HepG2 (cell line): ENCODE data around the gene CFAP61. TPM values are rescaled to one million over a fixed set of nuclear protein-coding genes. Genes with fewer than 3 reads are reported as not detected.

Experiments used
- ATAC-seq: fragments of 200-7000 bp; cut with Tn5 transposase; 3 replicates; pipeline ENCODE4 v1.9.1; 2020; ENCODE audit warnings: mild to moderate bottlenecking, moderate library complexity
- BruUV-seq: library from RNA; stranded (reverse); fragments of 400-500 nt; replicated peaks from 2 replicates; lab custom pipeline; 2021; lab: Mats Ljungman, UMichigan
- CTCF ChIA-PET: fragments of 300-600 bp; formaldehyde crosslinking; extraction: SDS; loops from one replicate; lab custom pipeline; 2021; ENCODE audit warnings: low total read pairs, inconsistent platforms, low intra/inter-chr PET ratio; lab: Yijun Ruan, JAX
- POLR2A ChIA-PET: fragments of 350-600 bp; sonication (Branson Sonifier 250); formaldehyde crosslinking; loops from one replicate; lab custom pipeline; 2020; ENCODE audit warnings: antibody characterized with exemption, inconsistent platforms; lab: Yijun Ruan, JAX
- DNase-seq: peaks from one replicate; pipeline ENCODE4 v3.0.0-alpha.2; 2015; ENCODE audit warnings: low spot score
- FAIRE-seq: peaks from 3 replicates; lab custom pipeline; 2011; peaks lifted over from hg19 to GRCh38; lab: Jason Lieb, UNC
- H2AFZ ChIP-seq: one replicate; pipeline ENCODE4 v1.6.1; 2011; ENCODE audit warnings: low read length, inconsistent platforms
- H3K27ac ChIP-seq: fragments of 300-600 bp; 3 replicates; pipeline ENCODE4 v1.8.0; 2011; ENCODE audit warnings: mixed run types, mild to moderate bottlenecking, mixed read lengths, low read length, inconsistent platforms; ENCODE audit not compliant: insufficient read depth; ENCODE audit errors: extremely low read length
- H3K27me3 ChIP-seq, 2 experiments: fragments of 200-600 bp in 1 of 2; 2 replicates in 1 of 2; 3 replicates in 1 of 2; pipeline versions ENCODE4 v1.6.0 to v1.8.0; 2011; ENCODE audit warnings: low read length in 2 of 2, mild to moderate bottlenecking in 2 of 2, moderate library complexity in 2 of 2, inconsistent platforms in 1 of 2; ENCODE audit not compliant: insufficient read depth in 2 of 2, control insufficient read depth in 1 of 2
- H3K36me3 ChIP-seq, 2 experiments: fragments of 200-600 bp in 1 of 2; replicated peaks in 1 of 2; 2 replicates in 1 of 2; 3 replicates in 1 of 2; pipeline versions ENCODE4 v1.5.1 to v1.8.0; 2011; ENCODE audit warnings: low read length in 2 of 2, inconsistent platforms in 1 of 2; ENCODE audit not compliant: insufficient read depth in 2 of 2, control insufficient read depth in 1 of 2
- H3K4me1 ChIP-seq: 2 replicates; pipeline ENCODE4 v1.5.1; 2012; ENCODE audit warnings: low read length, inconsistent platforms; ENCODE audit not compliant: insufficient read depth
- H3K4me2 ChIP-seq: 2 replicates; pipeline ENCODE4 v1.6.0; 2011; ENCODE audit warnings: low read depth, low read length, inconsistent platforms
- H3K4me3 ChIP-seq, 3 experiments: fragments of 200-600 bp in 1 of 3; sonication (generic), shearing (Covaris generic) in 1 of 3; replicated peaks in 1 of 3; 2 replicates each; pipeline ENCODE4 v1.5.1; 2011 to 2016; ENCODE audit warnings: low read length in 3 of 3, inconsistent platforms in 2 of 3, low read depth in 2 of 3, mild to moderate bottlenecking in 2 of 3, control low read depth in 1 of 3, mixed read lengths in 1 of 3; ENCODE audit not compliant: insufficient read depth in 1 of 3
- H3K79me2 ChIP-seq: one replicate; pipeline ENCODE4 v1.6.1; 2011; ENCODE audit warnings: low read length, inconsistent platforms; ENCODE audit not compliant: insufficient read depth
- H3K9ac ChIP-seq: 2 replicates; pipeline ENCODE4 v1.6.0; 2011; ENCODE audit warnings: mild to moderate bottlenecking, low read depth, low read length, inconsistent platforms; ENCODE audit not compliant: insufficient read depth
- H3K9me3 ChIP-seq: 2 replicates; pipeline ENCODE4 v1.5.1; 2012; ENCODE audit warnings: mild to moderate bottlenecking, low read length
- H4K20me1 ChIP-seq: 2 replicates; pipeline ENCODE4 v1.6.0; 2011; ENCODE audit warnings: inconsistent platforms, mild to moderate bottlenecking, low read length, moderate library complexity; ENCODE audit not compliant: insufficient read depth
- ADNP ChIP-seq: sonication (generic); formaldehyde crosslinking; IDR thresholded peaks from 2 replicates; pipeline ENCODE4 v1.4.0; 2020; ENCODE audit warnings: missing genetic modification reagents
- KDM6A ChIP-seq: IDR thresholded peaks from 2 replicates; pipeline ENCODE4 v1.6.1; 2016; ENCODE audit warnings: low read depth
- KLF12 ChIP-seq: sonication (generic); formaldehyde crosslinking; IDR thresholded peaks from 2 replicates; pipeline ENCODE4 v1.4.0; 2020; ENCODE audit warnings: missing genetic modification reagents, borderline replicate concordance
- PAF1 ChIP-seq: IDR thresholded peaks from 2 replicates; pipeline ENCODE4 v1.6.1; 2016; ENCODE audit warnings: missing genetic modification reagents, missing compliant biosample characterization
- PHF8 ChIP-seq: sonication (generic); formaldehyde crosslinking; IDR thresholded peaks from 2 replicates; pipeline ENCODE4 v1.5.0; 2020; ENCODE audit warnings: missing genetic modification reagents
- SNAPC4 ChIP-seq: sonication (generic); formaldehyde crosslinking; IDR thresholded peaks from 2 replicates; pipeline ENCODE4 v1.4.0; 2020; ENCODE audit warnings: mild to moderate bottlenecking, missing genetic modification reagents
- SOX13 ChIP-seq, 3 experiments: fragments of 450-650 bp in 1 of 3; sonication (generic) in 1 of 3; formaldehyde crosslinking in 1 of 3; IDR thresholded peaks in 2 of 3; conservative IDR thresholded peaks in 1 of 3; 2 replicates each; pipeline versions ENCODE4 v1.5.0 to v1.6.1; 2016 to 2020; ENCODE audit warnings: antibody characterized with exemption in 1 of 3, mild to moderate bottlenecking in 1 of 3, missing compliant biosample characterization in 1 of 3, missing genetic modification reagents in 1 of 3, moderate library complexity in 1 of 3
- SOX5 ChIP-seq: IDR thresholded peaks from 2 replicates; pipeline ENCODE4 v1.6.1; 2016; ENCODE audit warnings: borderline replicate concordance
- THAP8 ChIP-seq: sonication (generic); formaldehyde crosslinking; IDR thresholded peaks from 2 replicates; pipeline ENCODE4 v1.5.1; 2020; ENCODE audit warnings: missing genetic modification reagents, mild to moderate bottlenecking, borderline replicate concordance
- TSC22D2 ChIP-seq: sonication (generic); formaldehyde crosslinking; IDR thresholded peaks from 2 replicates; pipeline ENCODE4 v1.5.1; 2020; ENCODE audit warnings: missing genetic modification reagents, mild to moderate bottlenecking, borderline replicate concordance
- WGBS: methylation state at CpG from one replicate; pipeline ENCODE4 v1.1.6; 2017; ENCODE audit warnings: low lambda C conversion rate; 5-methylcytosine and 5-hydroxymethylcytosine counted together
- in situ Hi-C: cut with HindIII; loops from 2 replicates; pipeline ENCODE4 v1.10.0; 2017; ENCODE audit warnings: low pct_unique_long_range_greater_than_20kb; ENCODE audit not compliant: extremely low pct_ligation_motif_present
- intact Hi-C: fragments of 100-400 bp; cut with micrococcal nuclease; formaldehyde crosslinking; loops from one replicate; pipeline ENCODE4 v1.10.0; 2022; ENCODE audit not compliant: unreplicated experiment
- polyA plus RNA-seq, 8 experiments: library from polyadenylated mRNA; depleted of rRNA in 3 of 8; stranded (reverse) in 7 of 8; unstranded in 1 of 8; fragments of >200 nt; fragmentation: Illumina TruSeq in 4 of 8; extraction: Trizol in 4 of 8; gene quantifications; 2 replicates each; pipeline versions ENCODE4 v1.2.1 to v1.2.3, GENCODE V29; 2011 to 2016; ENCODE audit warnings: low read depth in 4 of 8, missing spikeins in 1 of 8, mixed read lengths in 1 of 8; ENCODE audit not compliant: insufficient read depth in 1 of 8
- total RNA-seq, 5 experiments: library from RNA; depleted of rRNA; stranded (reverse); fragments of >200 nt; fragmentation: Illumina TruSeq; extraction: Trizol; gene quantifications; 2 replicates each; pipeline ENCODE4 v1.2.3, GENCODE V29; 2016; ENCODE audit warnings: low read depth in 1 of 5

CFAP61 gene
- total and polyA plus RNA-seq, 2 of the 13 experiments (the other 11 are each of a cell fraction or from before 2014, with no cell fraction given) = 0.27 TPM; not detected in 1

- Histone ChIP-seq H3K79me2 (no peaks in the 10 kb centered on the region), H3K27me3 (peaks cover 0 to 18% of the 10 kb centered on the region in 2 experiments; a peak in 3 of 5 replicates), H3K36me3 (no peaks in the 10 kb centered on the region), H4K20me1 (no peaks in the 10 kb centered on the region), H2AFZ (no peak overlapping the region), H3K4me1 (no peaks in the 10 kb centered on the region), H3K4me2 (no peak overlapping the region), H3K27ac (no peak overlapping the region), H3K9ac (no peak overlapping the region), H3K9me3 (no peaks in the 10 kb centered on the region), H3K4me3 (no peak overlapping the region)
- ChIA-PET POLR2A (no interaction called here), CTCF (no interaction called here)
- no peak for FAIRE-seq
- TF ChIP-seq ADNP (CRISPR knock-in tag) (no peak), PAF1 (CRISPR knock-in tag) (no peak), TSC22D2 (CRISPR knock-in tag) (no peak), PHF8 (CRISPR knock-in tag) (no peak), KLF12 (CRISPR knock-in tag) (no peak)
- BruUV-seq = no TSS peak
- WGBS = 2% methylated on average over 1 of the region's 1 CpG
- no peak for ATAC-seq
- intact Hi-C loops (no loop called here), in situ Hi-C loops (no loop called here)
- DNase-seq = no peak
Measured at GRCh38 chr20:20224806-20225205, 172.5 kb downstream of the CFAP61 start.

- Histone ChIP-seq H3K4me3 (no peak overlapping the region), H4K20me1 (no peaks in the 10 kb centered on the region), H3K9ac (no peak overlapping the region), H3K36me3 (no peaks in the 10 kb centered on the region), H3K79me2 (no peaks in the 10 kb centered on the region), H3K9me3 (no peaks in the 10 kb centered on the region), H3K4me1 (no peaks in the 10 kb centered on the region), H3K4me2 (no peak overlapping the region), H2AFZ (no peak overlapping the region), H3K27ac (no peak overlapping the region), H3K27me3 (peaks cover 0 to 20% of the 10 kb centered on the region in 2 experiments; a peak in 3 of 5 replicates)
- ChIA-PET CTCF (no interaction called here), POLR2A (no interaction called here)
- 22% methylated on average over 6 of the region's 6 CpGs for WGBS
- ATAC-seq (no peak), DNase-seq (no peak), FAIRE-seq (no peak)
- intact Hi-C loops (no loop called here), in situ Hi-C loops (no loop called here)
- no TSS peak for BruUV-seq
- peak; percentile 57 for TF ChIP-seq SOX5 (CRISPR knock-in tag)
- TF ChIP-seq SNAPC4 (CRISPR knock-in tag) = no peak
- no peak for TF ChIP-seq THAP8 (CRISPR knock-in tag)
- no peak for TF ChIP-seq KDM6A (CRISPR knock-in tag)
- TF ChIP-seq SOX13 (IDR thresholded peaks at IDR 0.05) = 0 out of 2 replicates have a peak, but pooled peaks have one; percentile 44
- TF ChIP-seq SOX13 (CRISPR knock-in tag; conservative IDR thresholded peaks at IDR 0.05 in 1 of 2, IDR thresholded peaks at IDR 0.05 in 1 of 2) = peak in 1 of 2 experiments; percentile 32; a peak in 1 of 4 replicates
Measured at GRCh38 chr20:20225325-20226043, 173.2 kb downstream of the CFAP61 start.
